OCI-LY7 (cell line): ENCODE results near the gene ZNF91. TPM values are rescaled to one million over a fixed set of nuclear protein-coding genes. Genes with fewer than 3 reads are reported as not detected.

ENCODE experiments used
- BruUV-seq: library from RNA; stranded (reverse); fragments of 400-500 nt; replicated peaks from 2 replicates; lab custom pipeline; 2021; lab: Mats Ljungman, UMichigan
- CTCF ChIA-PET: fragments of 300-600 bp; sonication (Branson Sonifier 250); formaldehyde crosslinking; loops from one replicate; lab custom pipeline; 2022; ENCODE audit warnings: antibody characterized with exemption; ENCODE audit not compliant: unreplicated experiment; lab: Charles Lee
- POLR2A ChIA-PET: fragments of 300-600 bp; sonication (Branson Sonifier 250); formaldehyde crosslinking; loops from one replicate; lab custom pipeline; 2022; ENCODE audit warnings: antibody characterized with exemption; lab: Charles Lee
- DNase-seq: peaks from one replicate; pipeline ENCODE4 v3.0.0-alpha.2; 2015; ENCODE audit warnings: low spot score
- H2AFZ ChIP-seq: fragments of 200-600 bp; sonication (generic), shearing (Covaris generic); 2 replicates; pipeline ENCODE4 v1.6.1; 2014; ENCODE audit warnings: mild to moderate bottlenecking, antibody characterized with exemption, low read length, moderate library complexity
- H3K27ac ChIP-seq: fragments of 200-600 bp; sonication (generic); 2 replicates; pipeline ENCODE4 v1.5.1; 2014; ENCODE audit warnings: mixed run types, low read depth, mild to moderate bottlenecking, moderate library complexity, low read length, inconsistent platforms; ENCODE audit not compliant: poor library complexity, severe bottlenecking
- H3K36me3 ChIP-seq: fragments of 200-600 bp; sonication (generic); 2 replicates; pipeline ENCODE4 v1.6.1; 2014; ENCODE audit warnings: mild to moderate bottlenecking, antibody characterized with exemption, low read length, moderate library complexity, mixed read lengths; ENCODE audit not compliant: insufficient read depth
- H3K4me1 ChIP-seq: fragments of 200-600 bp; sonication (generic); 2 replicates; pipeline ENCODE4 v1.5.1; 2014; ENCODE audit warnings: mild to moderate bottlenecking, low read length; ENCODE audit not compliant: insufficient read depth, poor library complexity, severe bottlenecking
- H3K4me2 ChIP-seq: fragments of 200-600 bp; sonication (generic); 2 replicates; pipeline ENCODE4 v1.6.1; 2014; ENCODE audit warnings: mild to moderate bottlenecking, low read length
- H3K4me3 ChIP-seq: fragments of 200-600 bp; sonication (generic); 2 replicates; pipeline ENCODE4 v1.5.1; 2014; ENCODE audit warnings: mild to moderate bottlenecking, low read depth, low read length; ENCODE audit not compliant: poor library complexity, severe bottlenecking
- H3K79me2 ChIP-seq: fragments of 200-600 bp; sonication (generic); 2 replicates; pipeline ENCODE4 v1.6.1; 2016; ENCODE audit warnings: low read depth, mild to moderate bottlenecking, low read length, moderate library complexity, mixed read lengths; ENCODE audit not compliant: insufficient read depth
- H3K9me2 ChIP-seq: fragments of 200-600 bp; sonication (generic); 2 replicates; pipeline ENCODE4 v1.6.1; 2016; ENCODE audit warnings: mild to moderate bottlenecking, low read length, mixed read lengths; ENCODE audit not compliant: insufficient read depth
- H3K9me3 ChIP-seq: fragments of 200-600 bp; sonication (generic); 2 replicates; pipeline ENCODE4 v1.6.1; 2014; ENCODE audit warnings: mild to moderate bottlenecking, mixed run types, low read length, mixed read lengths
- H4K20me1 ChIP-seq: fragments of 200-600 bp; sonication (generic); 2 replicates; pipeline ENCODE4 v1.6.1; 2014; ENCODE audit warnings: mild to moderate bottlenecking, antibody characterized with exemption, low read length, moderate library complexity, mixed read lengths; ENCODE audit not compliant: insufficient read depth
- CTCF ChIP-seq: fragments of 200-600 bp; sonication (generic); conservative IDR thresholded peaks from 2 replicates; pipeline ENCODE4 v1.5.1; 2014; ENCODE audit warnings: mild to moderate bottlenecking, antibody characterized with exemption, low read length, moderate library complexity, mixed read lengths
- EZH2phosphoT487 ChIP-seq: fragments of 200-600 bp; sonication (generic); IDR thresholded peaks from 2 replicates; pipeline ENCODE4 v1.6.1; 2018; ENCODE audit warnings: low read depth, borderline replicate concordance, mild to moderate bottlenecking, mixed run types, antibody characterized with exemption, low read length, moderate library complexity, mixed read lengths
- intact Hi-C: fragments of 100-400 bp; cut with micrococcal nuclease; formaldehyde crosslinking; loops from one replicate; pipeline ENCODE4 v1.10.0; 2022; ENCODE audit not compliant: unreplicated experiment
- total RNA-seq, 2 experiments: library from RNA; depleted of rRNA in 1 of 2; stranded (reverse); fragments of >200 nt in 1 of 2; shearing (Covaris generic) in 1 of 2; gene quantifications; 2 replicates each; pipeline ENCODE4 v1.2.3, GENCODE V29; 2014 to 2022

ZNF91 gene
- total RNA-seq, 2 experiments from 2014 or later = 39.3 to 64.3 TPM

DNA sequence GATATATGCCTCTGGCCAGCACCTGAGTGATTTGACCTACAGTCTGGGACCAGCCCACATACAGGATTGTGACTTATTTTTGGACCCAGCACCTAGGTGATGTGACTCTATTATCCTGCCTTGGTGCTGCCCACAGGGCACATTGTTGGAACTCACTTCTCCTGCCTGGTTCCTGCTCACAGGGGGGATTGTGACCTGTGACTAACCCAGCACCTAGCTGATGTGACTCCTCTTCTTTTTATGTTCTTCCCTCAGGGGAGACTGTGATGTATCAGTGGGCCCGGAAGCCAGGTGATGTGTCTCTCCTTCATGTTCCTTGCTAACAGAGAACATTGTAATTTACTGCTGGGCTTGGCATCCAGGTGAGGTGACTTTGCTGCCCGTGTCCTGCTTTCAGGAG lies 82.1 kb downstream of the ZNF91 start:
- H3K4me3 ChIP-seq = no peak overlapping the region
- H3K79me2 ChIP-seq = no peaks in the 10 kb centered on the region
- no peak overlapping the region for H2AFZ ChIP-seq
- intact Hi-C loops = no loop called here
- no peak overlapping the region for H3K4me2 ChIP-seq
- POLR2A ChIA-PET = no interaction called here
- TF ChIP-seq EZH2phosphoT487 (no peak), CTCF (no peak)
- H3K4me1 ChIP-seq = no peaks in the 10 kb centered on the region
- H4K20me1 ChIP-seq = no peaks in the 10 kb centered on the region
- H3K9me2 ChIP-seq = no peaks in the 10 kb centered on the region
- H3K27ac ChIP-seq = no peak overlapping the region
- DNase-seq = no peak
- H3K36me3 ChIP-seq = no peaks in the 10 kb centered on the region
- CTCF ChIA-PET = no interaction called here
- no TSS peak for BruUV-seq
- H3K9me3 ChIP-seq = no peaks in the 10 kb centered on the region

GRCh38 chr19:23312515-23312914 lies 82.8 kb downstream of the ZNF91 start:
- intact Hi-C loops = no loop called here
- H3K27ac ChIP-seq = no peak overlapping the region
- no peak overlapping the region for H3K4me2 ChIP-seq
- BruUV-seq = no TSS peak
- no peak overlapping the region for H2AFZ ChIP-seq
- no peak for DNase-seq
- ChIA-PET CTCF (no interaction called here), POLR2A (no interaction called here)
- H3K4me1 ChIP-seq = no peaks in the 10 kb centered on the region
- no peaks in the 10 kb centered on the region for H3K36me3 ChIP-seq
- TF ChIP-seq CTCF = no peak
- TF ChIP-seq EZH2phosphoT487 = no peak
- no peaks in the 10 kb centered on the region for H4K20me1 ChIP-seq
- H3K9me2 ChIP-seq = no peaks in the 10 kb centered on the region
- no peak overlapping the region for H3K4me3 ChIP-seq
- no peaks in the 10 kb centered on the region for H3K9me3 ChIP-seq
- H3K79me2 ChIP-seq = no peaks in the 10 kb centered on the region

DNA sequence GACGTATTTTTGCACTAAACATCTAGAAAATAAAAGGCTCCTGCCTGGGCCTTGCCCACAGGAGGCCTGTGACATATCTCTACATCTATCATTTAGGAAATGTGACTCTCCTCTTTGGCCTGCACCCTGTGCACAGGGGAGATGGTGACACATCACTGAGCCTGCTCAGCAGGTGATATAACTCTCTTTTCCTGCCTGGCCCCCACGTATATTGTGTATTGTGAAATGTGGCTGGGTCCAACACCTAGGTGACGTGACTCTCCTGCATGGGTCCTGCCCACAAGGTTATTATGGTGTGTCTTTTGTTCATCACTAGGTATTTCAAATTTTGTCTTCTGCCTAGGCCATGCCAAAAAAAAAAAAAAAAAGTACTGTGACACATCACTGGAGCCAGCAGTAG lies 83.7 kb downstream of the ZNF91 start:
- Histone ChIP-seq H3K27ac (no peak overlapping the region), H4K20me1 (no peaks in the 10 kb centered on the region), H3K4me1 (no peaks in the 10 kb centered on the region), H3K4me3 (no peak overlapping the region), H3K4me2 (no peak overlapping the region), H3K9me2 (no peaks in the 10 kb centered on the region), H3K36me3 (no peaks in the 10 kb centered on the region), H3K79me2 (no peaks in the 10 kb centered on the region), H3K9me3 (no peaks in the 10 kb centered on the region), H2AFZ (no peak overlapping the region)
- ChIA-PET CTCF (no interaction called here), POLR2A (no interaction called here)
- no peak for DNase-seq
- intact Hi-C loops = no loop called here
- no TSS peak for BruUV-seq
- TF ChIP-seq CTCF (no peak), EZH2phosphoT487 (no peak)
